ENCODE measurements around the gene ENOX1.
A peak's percentile ranks its signal among the peaks of the same experiment; 100 is the strongest.

Gene ENOX1

GRCh38 chr13:43558939-43559338 lies 227.8 kb downstream of the ENOX1 start:
- no peaks in the 10 kb centered on the region for H3K9me3 ChIP-seq (ENCODE audit: low read length)
- no peak overlapping the region for H3K9ac ChIP-seq (ENCODE audit: low read length)
- no peaks in the 10 kb centered on the region for H3K36me3 ChIP-seq (ENCODE audit: insufficient read depth, low read length)
- no peak overlapping the region for H3K4me3 ChIP-seq (ENCODE audit: low read depth in 1 of 2, low read length in 2 of 2)
- peaks cover 14% of the 10 kb centered on the region for H3K4me1 ChIP-seq (ENCODE audit: insufficient read depth, low read length)
- no peaks in the 10 kb centered on the region for H3K27me3 ChIP-seq (ENCODE audit: control insufficient read depth in 1 of 2, insufficient read depth in 2 of 2, low read length in 2 of 2)
- no peak overlapping the region for H3K27ac ChIP-seq (ENCODE audit: low read depth, low read length)

- Histone ChIP-seq H3K4me3 (ENCODE audit: low read depth in 1 of 2, low read length in 2 of 2) (no peak overlapping the region), H3K36me3 (ENCODE audit: insufficient read depth, low read length) (no peaks in the 10 kb centered on the region), H3K9ac (ENCODE audit: low read length) (no peak overlapping the region), H3K27me3 (ENCODE audit: control insufficient read depth in 1 of 2, insufficient read depth in 2 of 2, low read length in 2 of 2) (no peaks in the 10 kb centered on the region), H3K4me1 (ENCODE audit: insufficient read depth, low read length) (peaks cover 14% of the 10 kb centered on the region), H3K9me3 (ENCODE audit: low read length) (no peaks in the 10 kb centered on the region), H3K27ac (ENCODE audit: low read depth, low read length) (no peak overlapping the region)
These were observed 228.4 kb downstream of the ENOX1 start for GRCh38 chr13:43558326-43558725.

GRCh38 chr13:43555667-43556066 lies 231.1 kb downstream of the ENOX1 start:
- Histone ChIP-seq H3K4me3 (ENCODE audit: low read depth in 1 of 2, low read length in 2 of 2) (no peak overlapping the region), H3K4me1 (ENCODE audit: insufficient read depth, low read length) (peaks cover 14% of the 10 kb centered on the region), H3K27me3 (ENCODE audit: control insufficient read depth in 1 of 2, insufficient read depth in 2 of 2, low read length in 2 of 2) (no peaks in the 10 kb centered on the region), H3K9ac (ENCODE audit: low read length) (no peak overlapping the region), H3K9me3 (ENCODE audit: low read length) (no peaks in the 10 kb centered on the region), H3K36me3 (ENCODE audit: insufficient read depth, low read length) (no peaks in the 10 kb centered on the region), H3K27ac (ENCODE audit: low read depth, low read length) (no peak overlapping the region)

GRCh38 chr13:43551897-43552456 lies 234.8 kb downstream of the ENOX1 start:
- no peaks in the 10 kb centered on the region for H3K36me3 ChIP-seq (ENCODE audit: insufficient read depth, low read length)
- no peak overlapping the region for H3K9ac ChIP-seq (ENCODE audit: low read length)
- peaks cover 10% of the 10 kb centered on the region for H3K4me1 ChIP-seq (ENCODE audit: insufficient read depth, low read length)
- no peak overlapping the region for H3K27ac ChIP-seq (ENCODE audit: low read depth, low read length)
- H3K4me3 ChIP-seq (ENCODE audit: low read depth in 1 of 2, low read length in 2 of 2), result no peak overlapping the region
- no peaks in the 10 kb centered on the region for H3K9me3 ChIP-seq (ENCODE audit: low read length)
- H3K27me3 ChIP-seq (ENCODE audit: control insufficient read depth in 1 of 2, insufficient read depth in 2 of 2, low read length in 2 of 2), result no peaks in the 10 kb centered on the region

GRCh38 chr13:43546816-43547215 lies 240.0 kb downstream of the ENOX1 start:
- Histone ChIP-seq H3K4me1 (ENCODE audit: insufficient read depth, low read length) (peaks cover 33% of the 10 kb centered on the region), H3K4me3 (ENCODE audit: low read depth in 1 of 2, low read length in 2 of 2) (no peak overlapping the region), H3K9ac (ENCODE audit: low read length) (no peak overlapping the region), H3K27ac (ENCODE audit: low read depth, low read length) (no peak overlapping the region), H3K36me3 (ENCODE audit: insufficient read depth, low read length) (no peaks in the 10 kb centered on the region), H3K9me3 (ENCODE audit: low read length) (no peaks in the 10 kb centered on the region), H3K27me3 (ENCODE audit: control insufficient read depth in 1 of 2, insufficient read depth in 2 of 2, low read length in 2 of 2) (no peaks in the 10 kb centered on the region)

- H3K36me3 ChIP-seq (ENCODE audit: insufficient read depth, low read length), result no peaks in the 10 kb centered on the region
- no peaks in the 10 kb centered on the region for H3K9me3 ChIP-seq (ENCODE audit: low read length)
- H3K4me3 ChIP-seq (ENCODE audit: low read depth in 1 of 2, low read length in 2 of 2), result no peak overlapping the region
- H3K4me1 ChIP-seq (ENCODE audit: insufficient read depth, low read length), result peaks cover 33% of the 10 kb centered on the region
- H3K9ac ChIP-seq (ENCODE audit: low read length), result no peak overlapping the region
- H3K27ac ChIP-seq (ENCODE audit: low read depth, low read length), result no peak overlapping the region
- H3K27me3 ChIP-seq (ENCODE audit: control insufficient read depth in 1 of 2, insufficient read depth in 2 of 2, low read length in 2 of 2), result no peaks in the 10 kb centered on the region
These were observed 240.5 kb downstream of the ENOX1 start for GRCh38 chr13:43546251-43546650.

- Histone ChIP-seq H3K27me3 (ENCODE audit: control insufficient read depth in 1 of 2, insufficient read depth in 2 of 2, low read length in 2 of 2) (no peaks in the 10 kb centered on the region), H3K9me3 (ENCODE audit: low read length) (no peaks in the 10 kb centered on the region), H3K4me1 (ENCODE audit: insufficient read depth, low read length) (peaks cover 33% of the 10 kb centered on the region), H3K9ac (ENCODE audit: low read length) (no peak overlapping the region), H3K27ac (ENCODE audit: low read depth, low read length) (no peak overlapping the region), H3K4me3 (ENCODE audit: low read depth in 1 of 2, low read length in 2 of 2) (no peak overlapping the region), H3K36me3 (ENCODE audit: insufficient read depth, low read length) (no peaks in the 10 kb centered on the region)
These were observed 241.4 kb downstream of the ENOX1 start for GRCh38 chr13:43545317-43545874.

- no peaks in the 10 kb centered on the region for H3K27me3 ChIP-seq (ENCODE audit: control insufficient read depth in 1 of 2, insufficient read depth in 2 of 2, low read length in 2 of 2)
- no peaks in the 10 kb centered on the region for H3K9me3 ChIP-seq (ENCODE audit: low read length)
- H3K36me3 ChIP-seq (ENCODE audit: insufficient read depth, low read length), result no peaks in the 10 kb centered on the region
- no peak overlapping the region for H3K9ac ChIP-seq (ENCODE audit: low read length)
- peaks cover 33% of the 10 kb centered on the region for H3K4me1 ChIP-seq (ENCODE audit: insufficient read depth, low read length)
- H3K27ac ChIP-seq (ENCODE audit: low read depth, low read length), result peak overlapping the region; percentile 57
- H3K4me3 ChIP-seq (ENCODE audit: low read depth in 1 of 2, low read length in 2 of 2), result no peak overlapping the region
These were observed 242.1 kb downstream of the ENOX1 start for GRCh38 chr13:43544631-43545030.

- peaks cover 33% of the 10 kb centered on the region for H3K4me1 ChIP-seq (ENCODE audit: insufficient read depth, low read length)
- no peak overlapping the region for H3K27ac ChIP-seq (ENCODE audit: low read depth, low read length)
- H3K9ac ChIP-seq (ENCODE audit: low read length), result no peak overlapping the region
- H3K27me3 ChIP-seq (ENCODE audit: control insufficient read depth in 1 of 2, insufficient read depth in 2 of 2, low read length in 2 of 2), result no peaks in the 10 kb centered on the region
- no peaks in the 10 kb centered on the region for H3K36me3 ChIP-seq (ENCODE audit: insufficient read depth, low read length)
- no peak overlapping the region for H3K4me3 ChIP-seq (ENCODE audit: low read depth in 1 of 2, low read length in 2 of 2)
- H3K9me3 ChIP-seq (ENCODE audit: low read length), result no peaks in the 10 kb centered on the region
These were observed 242.8 kb downstream of the ENOX1 start for GRCh38 chr13:43544011-43544410.

GRCh38 chr13:43543331-43543730 lies 243.4 kb downstream of the ENOX1 start:
- H3K36me3 ChIP-seq (ENCODE audit: insufficient read depth, low read length), result no peaks in the 10 kb centered on the region
- H3K4me1 ChIP-seq (ENCODE audit: insufficient read depth, low read length), result peaks cover 33% of the 10 kb centered on the region
- H3K9ac ChIP-seq (ENCODE audit: low read length), result no peak overlapping the region
- no peak overlapping the region for H3K27ac ChIP-seq (ENCODE audit: low read depth, low read length)
- no peak overlapping the region for H3K4me3 ChIP-seq (ENCODE audit: low read depth in 1 of 2, low read length in 2 of 2)
- no peaks in the 10 kb centered on the region for H3K27me3 ChIP-seq (ENCODE audit: control insufficient read depth in 1 of 2, insufficient read depth in 2 of 2, low read length in 2 of 2)
- H3K9me3 ChIP-seq (ENCODE audit: low read length), result no peaks in the 10 kb centered on the region

- Histone ChIP-seq H3K4me3 (ENCODE audit: low read depth in 1 of 2, low read length in 2 of 2) (no peak overlapping the region), H3K27ac (ENCODE audit: low read depth, low read length) (no peak overlapping the region), H3K4me1 (ENCODE audit: insufficient read depth, low read length) (peaks cover 11% of the 10 kb centered on the region), H3K9ac (ENCODE audit: low read length) (no peak overlapping the region), H3K27me3 (ENCODE audit: control insufficient read depth in 1 of 2, insufficient read depth in 2 of 2, low read length in 2 of 2) (no peaks in the 10 kb centered on the region), H3K36me3 (ENCODE audit: insufficient read depth, low read length) (no peaks in the 10 kb centered on the region), H3K9me3 (ENCODE audit: low read length) (no peaks in the 10 kb centered on the region)
These were observed 249.6 kb downstream of the ENOX1 start for GRCh38 chr13:43537124-43537523.

- Histone ChIP-seq H3K27ac (ENCODE audit: low read depth, low read length) (no peak overlapping the region), H3K4me1 (ENCODE audit: insufficient read depth, low read length) (no peaks in the 10 kb centered on the region), H3K27me3 (ENCODE audit: control insufficient read depth in 1 of 2, insufficient read depth in 2 of 2, low read length in 2 of 2) (no peaks in the 10 kb centered on the region), H3K9ac (ENCODE audit: low read length) (no peak overlapping the region), H3K9me3 (ENCODE audit: low read length) (no peaks in the 10 kb centered on the region), H3K36me3 (ENCODE audit: insufficient read depth, low read length) (no peaks in the 10 kb centered on the region), H3K4me3 (ENCODE audit: low read depth in 1 of 2, low read length in 2 of 2) (no peak overlapping the region)
These were observed 257.0 kb downstream of the ENOX1 start for GRCh38 chr13:43529796-43530195.
